GM12875 (cell line): ENCODE measurements around the gene ZSWIM3.
A peak's percentile ranks its signal among the peaks of the same experiment; 100 is the strongest.

Experiments used
- H3K4me3 ChIP-seq: one replicate; pipeline ENCODE4 v1.5.1; 2011; ENCODE audit warnings: low read depth, low read length, control low read depth
- CTCF ChIP-seq: IDR thresholded peaks from 2 replicates; pipeline ENCODE4 v1.5.1; 2011; ENCODE audit warnings: low read depth, mild to moderate bottlenecking, control low read depth, inconsistent platforms, low read length, moderate library complexity, borderline replicate concordance; ENCODE audit not compliant: insufficient read depth

The ZSWIM3 gene

GRCh38 chr20:45850238-45850637 is 7.2 kb upstream of the ZSWIM3 start:
- no peak overlapping the region for H3K4me3 ChIP-seq
- TF ChIP-seq CTCF = no peak

GRCh38 chr20:45850926-45851325 is 6.5 kb upstream of the ZSWIM3 start:
- no peak overlapping the region for H3K4me3 ChIP-seq
- no peak for TF ChIP-seq CTCF

- no peak overlapping the region for H3K4me3 ChIP-seq
- TF ChIP-seq CTCF = no peak
These were observed 5.9 kb upstream of the ZSWIM3 start for GRCh38 chr20:45851501-45851900.

- H3K4me3 ChIP-seq = no peak overlapping the region
- no peak for TF ChIP-seq CTCF
These were observed 5.1 kb upstream of the ZSWIM3 start for GRCh38 chr20:45852326-45852725.

GRCh38 chr20:45853484-45853883 is 3.9 kb upstream of the ZSWIM3 start:
- no peak for TF ChIP-seq CTCF
- H3K4me3 ChIP-seq = no peak overlapping the region

- H3K4me3 ChIP-seq = peak overlapping the region; percentile 58
- no peak for TF ChIP-seq CTCF
These were observed 435 bp downstream of the ZSWIM3 start for GRCh38 chr20:45857882-45858216.

- TF ChIP-seq CTCF = no peak
- H3K4me3 ChIP-seq = no peak overlapping the region
These were observed 2.5 kb downstream of the ZSWIM3 start for GRCh38 chr20:45859916-45860315.
